ENCODE data around the gene PRX. TPM values are rescaled to one million over a fixed set of nuclear protein-coding genes. Genes with fewer than 3 reads are reported as not detected.

Gene PRX
- total and polyA plus RNA-seq, 2 donors from 2014 or later, result 4.5 to 12.6 TPM

DNA sequence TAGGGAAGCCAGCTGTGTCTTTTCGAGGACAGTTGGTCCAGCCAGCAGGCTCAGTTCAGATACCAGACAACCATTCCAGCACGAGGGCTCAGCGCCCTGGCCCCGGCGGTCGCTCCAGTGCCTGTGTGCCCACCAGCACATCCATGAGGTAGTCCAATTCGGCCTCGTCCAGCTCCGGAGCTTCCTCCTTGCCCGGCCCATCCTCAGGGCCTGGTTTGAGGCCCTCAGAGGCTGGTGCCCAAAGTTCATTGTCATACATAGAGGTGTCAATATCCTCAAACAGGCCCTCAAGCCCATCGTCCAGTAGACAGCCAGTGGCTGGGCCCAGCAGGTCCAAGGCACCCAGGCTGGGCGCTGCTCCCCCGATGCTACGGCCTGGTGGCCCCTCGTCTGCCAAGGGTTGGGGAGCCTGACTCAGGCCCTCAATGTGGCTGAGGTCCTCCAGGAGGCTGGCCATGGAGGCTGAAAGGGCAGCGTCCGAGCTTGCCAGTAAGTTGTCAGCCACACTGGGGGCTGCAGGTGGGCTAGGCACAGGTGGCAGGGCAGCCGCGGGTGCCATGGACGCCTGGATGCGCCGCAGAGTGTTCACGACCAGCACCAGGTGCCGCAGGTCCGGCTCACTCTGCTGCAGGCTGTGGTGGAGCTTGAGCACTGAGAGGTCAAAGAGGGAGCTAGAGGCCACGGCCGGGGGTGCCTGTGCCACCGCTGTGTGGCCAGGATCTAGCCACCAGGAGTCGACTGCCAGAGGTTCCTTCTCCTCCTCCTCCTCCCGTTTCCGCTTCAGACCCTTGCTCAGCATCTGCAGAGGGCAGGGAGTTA, 9.8 kb upstream of the PRX start:
- DNase-seq (no peak), FAIRE-seq (no peak)
- Histone ChIP-seq H3K9me3 (ENCODE audit: control insufficient read depth in 2 of 3, insufficient read depth in 1 of 3, low read length in 3 of 3) (no peaks in the 10 kb centered on the region), H3K27me3 (ENCODE audit: control insufficient read depth, insufficient read depth, low read length) (no peaks in the 10 kb centered on the region), H3K4me1 (ENCODE audit: control insufficient read depth in 2 of 3, insufficient read depth in 2 of 3, low read depth in 1 of 3, low read length in 3 of 3) (peaks cover 0 to 7% (median 3%) of the 10 kb centered on the region in 3 donors), H3K9ac (ENCODE audit: low read length in 3 of 3) (peak overlapping the region in 1 of 3 donors; percentile 90), H3K36me3 (ENCODE audit: control insufficient read depth in 2 of 3, insufficient read depth in 3 of 3, low read length in 3 of 3) (peaks cover 0 to 18% (median 4%) of the 10 kb centered on the region in 3 donors), H3K27ac (ENCODE audit: low read depth in 2 of 2, low read length in 2 of 2) (peak overlapping the region in 1 of 2 donors; percentile 5), H3K4me3 (ENCODE audit: low read length in 3 of 3) (no peak overlapping the region)
- TF ChIP-seq CTCF (IDR thresholded peaks at IDR 0.05; ENCODE audit: borderline replicate concordance, extremely low read depth, insufficient read depth), result no peak
- intact Hi-C loops (cut with DNase I), result no loop called here

- Histone ChIP-seq H3K27me3 (ENCODE audit: control insufficient read depth, insufficient read depth, low read length) (no peaks in the 10 kb centered on the region), H3K4me3 (ENCODE audit: low read length in 3 of 3) (no peak overlapping the region), H3K36me3 (ENCODE audit: control insufficient read depth in 2 of 3, insufficient read depth in 3 of 3, low read length in 3 of 3) (peaks cover 0 to 18% (median 4%) of the 10 kb centered on the region in 3 donors), H3K4me1 (ENCODE audit: control insufficient read depth in 2 of 3, insufficient read depth in 2 of 3, low read depth in 1 of 3, low read length in 3 of 3) (peaks cover 0 to 8% (median 7%) of the 10 kb centered on the region in 3 donors), H3K27ac (ENCODE audit: low read depth in 2 of 2, low read length in 2 of 2) (peak overlapping the region; percentile 93 to 100), H3K9ac (ENCODE audit: low read length in 3 of 3) (peak overlapping the region in 1 of 3 donors; percentile 90), H3K9me3 (ENCODE audit: control insufficient read depth in 2 of 3, insufficient read depth in 1 of 3, low read length in 3 of 3) (no peaks in the 10 kb centered on the region)
- no peak for FAIRE-seq
- TF ChIP-seq CTCF (IDR thresholded peaks at IDR 0.05; ENCODE audit: borderline replicate concordance, extremely low read depth, insufficient read depth), result no peak
- DNase-seq, result no peak
- intact Hi-C loops (cut with DNase I), result no loop called here
Measured at GRCh38 chr19:40421993-40422747, 9.0 kb upstream of the PRX start.

DNA sequence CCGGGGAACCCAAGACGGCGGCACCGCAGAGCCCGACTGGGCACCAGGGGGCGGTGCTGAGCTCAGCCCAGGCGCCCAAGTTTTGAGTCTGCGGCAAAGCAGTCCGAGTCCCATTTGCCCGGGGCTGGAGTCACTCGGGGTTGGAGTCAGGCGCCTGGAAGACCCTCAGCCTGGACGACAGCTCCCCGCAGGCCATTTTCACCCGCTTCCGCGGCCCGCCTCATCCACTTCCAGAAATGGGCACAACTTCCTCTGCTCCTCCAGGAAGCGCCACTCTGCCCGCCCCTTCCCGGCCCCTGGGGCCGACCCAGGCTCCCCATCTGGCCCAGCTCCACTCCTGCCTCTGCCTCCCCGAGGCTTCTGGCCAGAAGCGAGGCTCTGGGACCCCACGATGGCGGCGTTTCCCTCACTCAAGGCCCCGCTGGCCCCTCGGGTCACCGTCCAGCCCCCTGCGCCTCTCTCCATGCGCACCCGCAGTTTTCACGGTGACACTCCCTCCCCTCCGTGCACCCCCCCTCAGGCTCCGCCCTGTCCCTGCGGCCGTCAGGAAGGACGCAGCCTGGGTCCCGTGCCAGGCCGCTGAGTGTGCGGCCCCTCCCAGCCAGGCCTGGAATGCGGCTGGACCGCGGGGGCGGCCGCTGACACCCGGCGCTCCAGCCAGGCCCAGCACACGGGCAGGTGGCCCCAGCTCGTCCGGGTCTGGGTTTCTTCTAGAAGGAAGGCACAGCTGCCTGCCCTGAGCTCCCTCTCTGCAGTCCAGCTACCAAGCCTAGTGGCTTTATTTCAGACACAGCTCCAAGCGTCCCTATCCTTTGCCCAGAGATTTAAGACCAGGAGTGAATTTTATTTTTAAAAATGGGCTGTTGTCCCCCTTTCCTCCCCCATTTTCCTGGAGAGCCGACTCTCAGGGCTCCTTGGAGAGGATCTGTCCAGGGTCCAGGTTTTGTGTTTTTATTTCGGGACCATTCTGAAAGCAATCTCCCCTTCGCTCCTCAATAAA, 7.9 kb upstream of the PRX start:
- intact Hi-C loops (cut with DNase I), result no loop called here
- peak overlapping the region; percentile 93 to 100 for H3K27ac ChIP-seq (ENCODE audit: low read depth in 2 of 2, low read length in 2 of 2)
- H3K27me3 ChIP-seq (ENCODE audit: control insufficient read depth, insufficient read depth, low read length), result no peaks in the 10 kb centered on the region
- TF ChIP-seq CTCF (IDR thresholded peaks at IDR 0.05; ENCODE audit: borderline replicate concordance, extremely low read depth, insufficient read depth), result peak; percentile 85
- peak; percentile 92 to 98 (median 94) for DNase-seq
- peak overlapping the region; percentile 18 to 90 (median 87) for H3K9ac ChIP-seq (ENCODE audit: low read length in 3 of 3)
- peak overlapping the region; percentile 51 to 72 (median 54) for H3K4me3 ChIP-seq (ENCODE audit: low read length in 3 of 3)
- peaks cover 0 to 15% (median 4%) of the 10 kb centered on the region in 3 donors for H3K36me3 ChIP-seq (ENCODE audit: control insufficient read depth in 2 of 3, insufficient read depth in 3 of 3, low read length in 3 of 3)
- FAIRE-seq, result no peak
- H3K9me3 ChIP-seq (ENCODE audit: control insufficient read depth in 2 of 3, insufficient read depth in 1 of 3, low read length in 3 of 3), result no peaks in the 10 kb centered on the region
- H3K4me1 ChIP-seq (ENCODE audit: control insufficient read depth in 2 of 3, insufficient read depth in 2 of 3, low read depth in 1 of 3, low read length in 3 of 3), result peaks cover 3 to 8% (median 6%) of the 10 kb centered on the region in 3 donors
